Lower lobe of right lung (tissue), 2 donors: ENCODE measurements around the gene ZNF552. TPM values are rescaled to one million over a fixed set of nuclear protein-coding genes. Genes with fewer than 3 reads are reported as not detected.
A peak's percentile ranks its signal among the peaks of the same experiment; 100 is the strongest.
"Not testable (repeated sequence)": the region's sequence is repeated elsewhere in the genome, so short reads cannot be mapped to it uniquely, and the experiment has no call there.

Source experiments
- ATAC-seq, 2 donors: fragments of 200-7000 bp; cut with Tn5 transposase; one replicate each; pipeline ENCODE4 v1.9.1; 2020 to 2022; ENCODE audit warnings: mild to moderate bottlenecking in 2 of 2, moderate library complexity in 2 of 2
- DNase-seq: peaks from one replicate; pipeline ENCODE4 v3.0.0-alpha.2; 2020
- H3K27ac ChIP-seq: fragments of 200-600 bp; one replicate; pipeline ENCODE4 v1.8.0; 2022
- H3K27me3 ChIP-seq: fragments of 200-600 bp; one replicate; pipeline ENCODE4 v1.8.0; 2022; ENCODE audit warnings: low read depth
- H3K36me3 ChIP-seq: fragments of 200-600 bp; one replicate; pipeline ENCODE4 v1.8.0; 2022; ENCODE audit warnings: mild to moderate bottlenecking
- H3K4me1 ChIP-seq: fragments of 200-600 bp; one replicate; pipeline ENCODE4 v1.8.0; 2022
- H3K4me3 ChIP-seq: fragments of 200-600 bp; one replicate; pipeline ENCODE4 v1.8.0; 2022; ENCODE audit warnings: mild to moderate bottlenecking
- H3K9me3 ChIP-seq: fragments of 200-600 bp; one replicate; pipeline ENCODE4 v1.8.0; 2022
- intact Hi-C: fragments of 100-400 bp; cut with DNase I; formaldehyde crosslinking; loops from one replicate; pipeline ENCODE4 v1.11.0; 2022
- total RNA-seq: library from RNA; stranded (reverse); fragmentation: NEBNext Ultra II Directional; extraction: Animal tissue kit (Norgen Biotek cat#: 25700); gene quantifications from one replicate; pipeline ENCODE4 v1.2.1, GENCODE V29; 2021
- TF ChIP-seq, protein P1 (sequence below): fragments of 200-600 bp; IDR thresholded peaks from one replicate; pipeline ENCODE4 v1.8.0; 2022; ENCODE audit warnings: antibody characterized with exemption, mild to moderate bottlenecking
- donor health status: DM: no; HTN: yes; CAD: no; lungs with severe emphysema.

The ZNF552 gene
- total RNA-seq, 1 donor from 2014 or later = 20.0 TPM

DNA sequence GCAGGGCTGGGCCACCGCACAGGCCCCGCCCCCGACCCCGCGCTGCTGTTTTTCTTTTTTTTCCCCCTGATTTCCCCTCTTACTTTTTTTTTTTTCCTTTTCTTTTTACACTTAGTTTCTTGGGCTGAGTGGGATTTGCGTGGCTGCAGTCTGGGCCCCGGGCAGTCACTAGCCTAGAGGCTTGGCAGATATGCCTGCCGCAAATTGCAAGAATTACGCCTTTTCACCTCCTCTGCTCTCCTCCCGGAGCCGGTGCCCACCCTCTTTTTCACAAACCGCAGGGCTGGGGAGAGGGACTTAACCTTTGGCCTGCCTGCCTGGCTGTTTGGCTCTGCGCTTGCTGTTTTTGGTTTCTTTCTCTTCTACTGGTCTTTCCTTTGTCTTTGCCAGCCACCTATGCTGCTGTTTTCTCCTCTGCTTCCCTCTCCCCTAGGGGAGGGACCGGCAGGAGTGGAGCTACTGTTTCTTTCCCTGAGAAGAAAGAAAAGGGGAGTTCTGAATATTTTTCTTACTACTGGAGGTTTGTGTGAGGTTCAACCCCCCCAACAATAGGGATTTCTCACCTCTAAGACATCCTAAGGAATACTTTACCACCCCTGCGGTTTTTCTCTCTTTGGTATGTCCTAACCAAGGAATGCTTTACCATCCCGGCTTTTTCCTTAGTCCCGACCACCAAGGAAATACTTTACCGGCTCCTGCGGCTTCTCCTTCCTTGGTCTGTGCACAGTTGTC is 11.0 kb downstream of the ZNF552 start:
- H3K27ac ChIP-seq = peak overlapping the region; percentile 79
- peak; percentile 55 to 60 for ATAC-seq

GRCh38 chr19:57803265-57803593 is 11.5 kb downstream of the ZNF552 start:
- Histone ChIP-seq H3K27ac (peak overlapping the region; percentile 79), H3K4me1 (peaks cover 31% of the 10 kb centered on the region), H3K27me3 (no peaks in the 10 kb centered on the region), H3K36me3 (peaks cover 9% of the 10 kb centered on the region), H3K9me3 (no peaks in the 10 kb centered on the region), H3K4me3 (peak overlapping the region; percentile 58)
- DNase-seq (no peak), ATAC-seq (no peak)
- TF ChIP-seq, protein P1, sequence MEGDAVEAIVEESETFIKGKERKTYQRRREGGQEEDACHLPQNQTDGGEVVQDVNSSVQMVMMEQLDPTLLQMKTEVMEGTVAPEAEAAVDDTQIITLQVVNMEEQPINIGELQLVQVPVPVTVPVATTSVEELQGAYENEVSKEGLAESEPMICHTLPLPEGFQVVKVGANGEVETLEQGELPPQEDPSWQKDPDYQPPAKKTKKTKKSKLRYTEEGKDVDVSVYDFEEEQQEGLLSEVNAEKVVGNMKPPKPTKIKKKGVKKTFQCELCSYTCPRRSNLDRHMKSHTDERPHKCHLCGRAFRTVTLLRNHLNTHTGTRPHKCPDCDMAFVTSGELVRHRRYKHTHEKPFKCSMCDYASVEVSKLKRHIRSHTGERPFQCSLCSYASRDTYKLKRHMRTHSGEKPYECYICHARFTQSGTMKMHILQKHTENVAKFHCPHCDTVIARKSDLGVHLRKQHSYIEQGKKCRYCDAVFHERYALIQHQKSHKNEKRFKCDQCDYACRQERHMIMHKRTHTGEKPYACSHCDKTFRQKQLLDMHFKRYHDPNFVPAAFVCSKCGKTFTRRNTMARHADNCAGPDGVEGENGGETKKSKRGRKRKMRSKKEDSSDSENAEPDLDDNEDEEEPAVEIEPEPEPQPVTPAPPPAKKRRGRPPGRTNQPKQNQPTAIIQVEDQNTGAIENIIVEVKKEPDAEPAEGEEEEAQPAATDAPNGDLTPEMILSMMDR = no peak
- intact Hi-C loops = no loop called here

More for the DNA sequence above, 11.0 kb downstream of the ZNF552 start:
- no peaks in the 10 kb centered on the region for H3K27me3 ChIP-seq
- TF ChIP-seq, protein P1 = no peak
- peaks cover 13% of the 10 kb centered on the region for H3K36me3 ChIP-seq
- no peaks in the 10 kb centered on the region for H3K9me3 ChIP-seq
- peaks cover 31% of the 10 kb centered on the region for H3K4me1 ChIP-seq
- intact Hi-C loops = no loop called here
- H3K4me3 ChIP-seq = peak overlapping the region; percentile 58
- DNase-seq = no peak

DNA sequence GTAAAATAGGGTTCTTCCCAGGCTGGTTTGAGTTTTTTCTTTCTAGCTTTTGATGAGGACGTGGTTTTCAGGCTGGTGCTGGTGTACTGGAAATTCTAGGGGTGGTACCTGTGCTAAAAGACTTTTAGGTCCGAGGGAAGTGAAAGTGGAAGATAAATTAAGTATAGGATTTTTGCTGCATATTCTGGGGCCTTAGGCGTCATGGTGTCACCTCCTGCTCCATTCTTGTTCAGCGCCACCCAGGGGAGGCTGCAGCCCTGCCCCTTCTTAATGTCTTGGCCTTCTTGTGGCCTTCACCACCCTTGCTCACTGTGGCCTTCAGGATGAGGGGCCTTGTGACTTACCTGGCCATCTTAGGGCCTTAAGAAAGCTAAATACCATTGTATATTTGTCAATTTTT is 12.4 kb downstream of the ZNF552 start:
- intact Hi-C loops = no loop called here
- Histone ChIP-seq H3K27ac (no peak overlapping the region), H3K36me3 (no peaks in the 10 kb centered on the region), H3K4me3 (no peak overlapping the region), H3K4me1 (peaks cover 31% of the 10 kb centered on the region), H3K9me3 (no peaks in the 10 kb centered on the region), H3K27me3 (no peaks in the 10 kb centered on the region)
- no peak for ATAC-seq
- TF ChIP-seq, protein P1 = no peak
- DNase-seq = no peak

DNA sequence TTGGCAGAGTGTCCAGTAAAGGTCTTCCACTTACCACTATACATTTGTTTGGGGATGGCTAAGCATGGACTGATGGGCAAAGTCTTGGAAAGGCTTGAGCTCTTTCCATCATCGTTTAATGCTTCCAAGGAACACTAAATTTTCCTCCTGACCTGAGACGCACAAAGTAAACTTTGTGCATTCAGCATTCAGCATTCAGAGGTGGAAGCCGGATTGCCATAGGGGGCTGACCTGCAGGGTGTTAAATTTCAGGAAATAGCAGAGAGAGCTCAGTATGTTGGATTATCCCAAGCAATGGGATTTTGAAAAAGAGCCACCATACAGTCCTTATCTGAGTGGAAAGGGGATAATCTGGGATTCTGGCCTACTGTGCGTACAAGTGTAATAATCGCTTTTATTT is 14.0 kb downstream of the ZNF552 start:
- no peak for ATAC-seq
- Histone ChIP-seq H3K27me3 (no peaks in the 10 kb centered on the region), H3K4me3 (no peak overlapping the region), H3K4me1 (peaks cover 29% of the 10 kb centered on the region), H3K9me3 (no peaks in the 10 kb centered on the region), H3K36me3 (peaks cover 12% of the 10 kb centered on the region), H3K27ac (no peak overlapping the region)
- intact Hi-C loops = no loop called here
- TF ChIP-seq, protein P1 = no peak
- DNase-seq = no peak

- ATAC-seq, intact Hi-C loops: not testable (repeated sequence)
Measured at GRCh38 chr19:57796580-57796979, 18.1 kb downstream of the ZNF552 start.

DNA sequence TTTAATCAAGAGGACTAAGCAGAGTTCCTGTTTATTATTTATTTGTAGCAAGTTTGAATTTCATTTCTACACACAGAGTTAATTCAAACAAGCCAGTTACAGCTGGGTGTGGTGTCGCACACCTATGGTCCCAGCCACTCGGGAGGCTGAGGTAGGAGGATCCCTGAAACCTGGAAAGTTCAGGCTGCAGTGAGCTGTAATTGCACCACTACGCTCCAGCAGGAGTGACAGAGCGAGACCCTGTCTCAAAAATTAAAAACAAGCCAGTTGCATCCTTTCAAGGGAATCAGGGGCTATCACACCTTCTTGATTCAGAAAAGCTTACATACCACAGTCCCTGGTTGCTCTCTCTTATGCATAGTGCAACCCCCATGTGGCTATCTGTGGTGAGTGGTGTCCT is 25.4 kb downstream of the ZNF552 start:
- H3K4me3 ChIP-seq = no peak overlapping the region
- H3K27me3 ChIP-seq = no peaks in the 10 kb centered on the region
- DNase-seq (no peak), ATAC-seq (no peak)
- TF ChIP-seq, protein P1 = no peak
- intact Hi-C loops = no loop called here
- H3K4me1 ChIP-seq = no peaks in the 10 kb centered on the region
- peaks cover 30% of the 10 kb centered on the region for H3K36me3 ChIP-seq
- H3K9me3 ChIP-seq = peaks cover 52% of the 10 kb centered on the region
- no peak overlapping the region for H3K27ac ChIP-seq

More at GRCh38 chr19:57796580-57796979, 18.1 kb downstream of the ZNF552 start:
- not testable (repeated sequence) for H3K27ac ChIP-seq, H3K4me1 ChIP-seq, DNase-seq, H3K27me3 ChIP-seq, H3K4me3 ChIP-seq, H3K9me3 ChIP-seq
- H3K36me3 ChIP-seq = peaks cover 44% of the 10 kb centered on the region
